NB4 (cell line): ENCODE measurements around the gene TCHH.

Experiments used
- MYC ChIP-seq: IDR thresholded peaks from 2 replicates; pipeline ENCODE4 v1.6.1; 2011; ENCODE audit warnings: low read depth, low read length
- POLR2A ChIP-seq: IDR thresholded peaks from 2 replicates; pipeline ENCODE4 v1.6.1; 2011; ENCODE audit warnings: mild to moderate bottlenecking; ENCODE audit not compliant: insufficient read length; ENCODE audit errors: extremely low read depth
- TF ChIP-seq, protein P1 (sequence below): IDR thresholded peaks from one replicate; pipeline ENCODE4 v1.5.1; 2012; ENCODE audit warnings: low read depth, low read length
- TF ChIP-seq, protein P2 (sequence below): IDR thresholded peaks from 2 replicates; pipeline ENCODE4 v1.6.1; 2011; ENCODE audit warnings: low read depth, low read length

DNA sequence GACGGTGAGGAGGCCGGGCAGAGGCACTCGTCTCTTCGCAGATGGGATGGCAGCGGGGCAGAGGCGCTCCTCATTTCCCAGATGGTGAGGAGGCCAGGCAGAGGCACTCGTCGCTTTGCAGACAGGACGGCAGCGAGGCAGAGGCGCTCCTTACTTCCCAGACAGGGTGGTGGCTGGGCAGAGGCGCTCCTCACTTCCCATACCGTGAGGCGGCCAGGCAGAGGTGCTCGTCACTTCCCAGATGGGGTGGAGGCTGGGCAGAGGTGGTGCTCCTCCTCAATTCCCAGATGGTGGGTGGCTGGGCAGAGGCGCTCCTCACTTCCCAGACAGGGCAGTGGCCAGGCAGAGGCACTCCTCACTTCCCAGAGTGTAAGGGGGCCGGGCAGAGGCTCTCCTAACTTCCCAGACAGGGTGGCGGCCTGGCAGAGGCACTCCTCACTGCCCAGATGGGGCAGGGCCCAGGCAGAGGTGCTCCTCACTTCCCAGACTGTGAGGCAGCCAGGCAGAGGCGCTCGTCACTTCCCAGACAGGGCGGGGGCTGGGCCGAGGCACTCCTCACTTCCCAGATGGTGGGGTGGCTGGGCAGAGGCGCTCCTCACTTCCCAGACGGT is 36.3 kb downstream of the TCHH start:
- TF ChIP-seq POLR2A, result no peak
- TF ChIP-seq, protein P1, sequence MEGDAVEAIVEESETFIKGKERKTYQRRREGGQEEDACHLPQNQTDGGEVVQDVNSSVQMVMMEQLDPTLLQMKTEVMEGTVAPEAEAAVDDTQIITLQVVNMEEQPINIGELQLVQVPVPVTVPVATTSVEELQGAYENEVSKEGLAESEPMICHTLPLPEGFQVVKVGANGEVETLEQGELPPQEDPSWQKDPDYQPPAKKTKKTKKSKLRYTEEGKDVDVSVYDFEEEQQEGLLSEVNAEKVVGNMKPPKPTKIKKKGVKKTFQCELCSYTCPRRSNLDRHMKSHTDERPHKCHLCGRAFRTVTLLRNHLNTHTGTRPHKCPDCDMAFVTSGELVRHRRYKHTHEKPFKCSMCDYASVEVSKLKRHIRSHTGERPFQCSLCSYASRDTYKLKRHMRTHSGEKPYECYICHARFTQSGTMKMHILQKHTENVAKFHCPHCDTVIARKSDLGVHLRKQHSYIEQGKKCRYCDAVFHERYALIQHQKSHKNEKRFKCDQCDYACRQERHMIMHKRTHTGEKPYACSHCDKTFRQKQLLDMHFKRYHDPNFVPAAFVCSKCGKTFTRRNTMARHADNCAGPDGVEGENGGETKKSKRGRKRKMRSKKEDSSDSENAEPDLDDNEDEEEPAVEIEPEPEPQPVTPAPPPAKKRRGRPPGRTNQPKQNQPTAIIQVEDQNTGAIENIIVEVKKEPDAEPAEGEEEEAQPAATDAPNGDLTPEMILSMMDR, result no peak
- TF ChIP-seq, protein P2, sequence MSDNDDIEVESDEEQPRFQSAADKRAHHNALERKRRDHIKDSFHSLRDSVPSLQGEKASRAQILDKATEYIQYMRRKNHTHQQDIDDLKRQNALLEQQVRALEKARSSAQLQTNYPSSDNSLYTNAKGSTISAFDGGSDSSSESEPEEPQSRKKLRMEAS, result no peak
- no peak for TF ChIP-seq MYC
